DMS53 treated with DMSO at 0.1 percent for 48 hours (cell line): ENCODE measurements around the gene MACROD2.

Source experiments
- DNase-seq: peaks from one replicate; lab custom pipeline; 2025; ENCODE audit not compliant: unreplicated experiment; lab: John Stamatoyannopoulos, UW

Gene MACROD2

GRCh38 chr20:15061955-15062354 is 1066.6 kb downstream of the MACROD2 start:
- no peak for DNase-seq

GRCh38 chr20:15063081-15063480 is 1067.8 kb downstream of the MACROD2 start:
- DNase-seq = no peak

- no peak for DNase-seq
Measured at GRCh38 chr20:15064741-15065140, 1069.4 kb downstream of the MACROD2 start.

GRCh38 chr20:15065794-15066193 is 1070.5 kb downstream of the MACROD2 start:
- DNase-seq = no peak

- no peak for DNase-seq
Measured at GRCh38 chr20:15068486-15068885, 1073.2 kb downstream of the MACROD2 start.

GRCh38 chr20:15069355-15069754 is 1074.0 kb downstream of the MACROD2 start:
- no peak for DNase-seq

- DNase-seq = no peak
Measured at GRCh38 chr20:15071085-15071808, 1075.9 kb downstream of the MACROD2 start.

- DNase-seq = no peak
Measured at GRCh38 chr20:15072316-15072715, 1077.0 kb downstream of the MACROD2 start.

- DNase-seq = no peak
Measured at GRCh38 chr20:15075586-15075985, 1080.3 kb downstream of the MACROD2 start.

GRCh38 chr20:15076785-15077184 is 1081.5 kb downstream of the MACROD2 start:
- no peak for DNase-seq

- DNase-seq = no peak
Measured at GRCh38 chr20:15077733-15078250, 1082.5 kb downstream of the MACROD2 start.

GRCh38 chr20:15079594-15080340 is 1084.5 kb downstream of the MACROD2 start:
- DNase-seq = no peak

GRCh38 chr20:15081261-15081660 is 1085.9 kb downstream of the MACROD2 start:
- DNase-seq = no peak

- no peak for DNase-seq
Measured at GRCh38 chr20:15091421-15092037, 1096.2 kb downstream of the MACROD2 start.

- no peak for DNase-seq
Measured at GRCh38 chr20:15098351-15098750, 1103.0 kb downstream of the MACROD2 start.

- DNase-seq = no peak
Measured at GRCh38 chr20:15099130-15099529, 1103.8 kb downstream of the MACROD2 start.

GRCh38 chr20:15100506-15101160 is 1105.3 kb downstream of the MACROD2 start:
- DNase-seq = no peak

- no peak for DNase-seq
Measured at GRCh38 chr20:15107931-15108330, 1112.6 kb downstream of the MACROD2 start.

- DNase-seq = no peak
Measured at GRCh38 chr20:15109494-15109893, 1114.2 kb downstream of the MACROD2 start.

- no peak for DNase-seq
Measured at GRCh38 chr20:15111654-15112053, 1116.3 kb downstream of the MACROD2 start.

- DNase-seq = no peak
Measured at GRCh38 chr20:15113144-15113773, 1117.9 kb downstream of the MACROD2 start.
